Mucosa of rectum (tissue), 2 donors: ENCODE results near the gene TLR9.

Experiments used
- H3K27ac ChIP-seq, 2 donors: one replicate each; pipeline ENCODE4 v1.7.0; 2013; ENCODE audit warnings: inconsistent platforms in 2 of 2, low read depth in 2 of 2, low read length in 2 of 2
- H3K27me3 ChIP-seq, 2 donors: one replicate each; pipeline ENCODE4 v1.7.0; 2013; ENCODE audit warnings: low read length in 2 of 2; ENCODE audit not compliant: control insufficient read depth in 2 of 2, insufficient read depth in 2 of 2
- H3K36me3 ChIP-seq, 2 donors: one replicate each; pipeline ENCODE4 v1.7.0; 2013; ENCODE audit warnings: low read length in 2 of 2; ENCODE audit not compliant: control insufficient read depth in 2 of 2, insufficient read depth in 2 of 2
- H3K4me1 ChIP-seq, 2 donors: one replicate each; pipeline ENCODE4 v1.7.0; 2013; ENCODE audit warnings: low read length in 2 of 2, mild to moderate bottlenecking in 1 of 2; ENCODE audit not compliant: control insufficient read depth in 2 of 2, insufficient read depth in 2 of 2
- H3K4me3 ChIP-seq, 2 donors: one replicate each; pipeline ENCODE4 v1.7.0; 2013; ENCODE audit warnings: low read length in 2 of 2
- H3K9ac ChIP-seq, 2 donors: one replicate each; pipeline ENCODE4 v1.7.0; 2013; ENCODE audit warnings: low read length in 2 of 2, low read depth in 1 of 2, mild to moderate bottlenecking in 1 of 2
- H3K9me3 ChIP-seq, 2 donors: one replicate each; pipeline ENCODE4 v1.7.0; 2013; ENCODE audit warnings: low read length in 2 of 2; ENCODE audit not compliant: control insufficient read depth in 2 of 2
- donor health status: healthy.
- donor health status: Normal muscosa, but diverticular disease.

TLR9 gene

GRCh38 chr3:52233108-52233591 is 7.7 kb upstream of the TLR9 start:
- Histone ChIP-seq H3K27me3 (no peaks in the 10 kb centered on the region), H3K4me3 (no peak overlapping the region), H3K36me3 (peaks cover 28 to 37% of the 10 kb centered on the region in 2 donors), H3K9ac (no peak overlapping the region), H3K4me1 (peaks cover 18 to 25% of the 10 kb centered on the region in 2 donors), H3K9me3 (no peaks in the 10 kb centered on the region), H3K27ac (no peak overlapping the region)

DNA sequence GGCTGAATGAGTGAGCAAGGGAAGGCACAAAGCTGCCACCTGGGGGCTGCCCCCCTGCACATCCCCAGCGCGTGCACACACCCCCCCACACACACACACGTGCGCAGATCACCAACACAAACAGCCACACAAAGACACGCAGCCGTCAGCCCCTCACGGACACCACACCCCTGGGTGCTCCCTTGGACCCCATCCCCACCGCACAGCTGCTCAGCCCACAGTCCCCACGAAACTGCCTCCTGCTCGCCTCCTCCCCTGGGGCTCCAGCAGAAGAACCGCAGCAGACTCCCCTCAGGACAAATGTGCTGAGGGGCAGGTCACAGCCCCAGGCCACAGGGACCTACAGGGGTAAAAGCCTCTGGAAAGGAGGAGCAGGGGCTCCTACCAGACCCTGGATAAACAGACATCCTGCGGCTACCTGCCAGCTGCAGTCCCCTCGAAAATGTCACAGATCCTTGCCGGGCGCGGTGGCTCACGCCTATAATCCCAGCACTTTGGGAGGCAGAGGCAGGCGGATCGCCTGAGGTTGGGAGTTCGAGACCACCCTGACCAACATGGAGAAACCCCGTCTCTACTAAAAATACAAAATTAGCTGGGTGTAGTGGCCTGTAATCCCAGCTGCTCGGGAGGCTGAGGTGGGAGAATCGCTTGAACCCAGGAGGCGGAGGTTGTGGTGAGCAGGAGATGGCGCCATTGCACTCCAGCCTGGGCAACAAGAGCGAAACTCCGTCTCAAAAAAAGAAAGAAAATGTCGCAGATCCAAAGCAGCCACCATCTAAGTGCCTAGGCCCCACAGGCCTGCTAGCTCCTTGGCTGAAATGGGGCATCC is 7.0 kb upstream of the TLR9 start:
- H3K4me1 ChIP-seq = peaks cover 12 to 18% of the 10 kb centered on the region in 2 donors
- no peak overlapping the region for H3K27ac ChIP-seq
- H3K27me3 ChIP-seq = no peaks in the 10 kb centered on the region
- H3K9ac ChIP-seq = no peak overlapping the region
- H3K9me3 ChIP-seq = no peaks in the 10 kb centered on the region
- H3K36me3 ChIP-seq = peaks cover 28 to 40% of the 10 kb centered on the region in 2 donors
- H3K4me3 ChIP-seq = no peak overlapping the region

DNA sequence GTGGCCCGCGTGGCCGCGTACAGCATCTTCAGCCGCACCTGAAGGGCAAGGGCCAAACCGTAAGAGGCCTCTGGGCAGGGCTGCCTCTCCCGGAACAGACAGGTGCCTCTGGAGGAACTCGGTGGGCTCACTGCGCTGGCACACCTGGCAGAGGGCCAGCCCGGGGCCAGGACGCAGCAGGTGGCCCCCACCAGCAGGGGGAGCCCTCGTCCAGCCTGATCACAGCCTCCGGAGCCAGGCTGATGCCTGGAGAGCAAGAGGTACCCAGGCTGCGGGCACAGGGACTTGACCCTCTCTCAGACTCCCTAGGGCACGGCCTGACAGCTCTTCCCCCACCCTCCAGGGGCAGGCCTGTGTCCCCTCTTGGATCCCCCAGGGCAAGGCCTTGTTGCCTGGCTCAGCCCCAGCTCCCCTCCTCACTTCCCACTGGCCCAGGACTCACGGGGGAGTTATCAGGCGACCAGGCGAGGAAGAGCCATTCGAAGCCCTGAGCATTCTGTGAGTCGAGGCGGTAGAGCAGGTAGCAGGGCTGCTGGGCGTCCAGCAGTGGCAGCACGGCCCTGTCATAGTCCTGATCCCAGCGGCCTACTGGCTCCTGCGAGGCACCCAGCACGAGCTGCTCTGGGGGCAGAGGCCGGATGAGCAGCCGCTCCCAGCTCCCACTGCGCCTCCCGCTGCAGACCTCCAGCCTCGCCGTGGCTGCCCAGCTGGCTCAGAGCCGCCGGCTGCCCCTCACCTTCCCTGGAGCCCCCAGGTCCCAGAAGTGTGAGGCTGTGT is 6.2 kb upstream of the TLR9 start:
- Histone ChIP-seq H3K27ac (no peak overlapping the region), H3K36me3 (peaks cover 28 to 41% of the 10 kb centered on the region in 2 donors), H3K9me3 (no peaks in the 10 kb centered on the region), H3K9ac (no peak overlapping the region), H3K4me3 (no peak overlapping the region), H3K27me3 (no peaks in the 10 kb centered on the region), H3K4me1 (peaks cover 5 to 10% of the 10 kb centered on the region in 2 donors)

GRCh38 chr3:52230889-52231499 is 5.5 kb upstream of the TLR9 start:
- Histone ChIP-seq H3K4me1 (peaks cover 0 to 8% of the 10 kb centered on the region in 2 donors), H3K9me3 (no peaks in the 10 kb centered on the region), H3K27me3 (no peaks in the 10 kb centered on the region), H3K27ac (no peak overlapping the region), H3K36me3 (peaks cover 28 to 41% of the 10 kb centered on the region in 2 donors), H3K9ac (no peak overlapping the region), H3K4me3 (no peak overlapping the region)

- no peak overlapping the region for H3K9ac ChIP-seq
- H3K27me3 ChIP-seq = no peaks in the 10 kb centered on the region
- H3K4me3 ChIP-seq = no peak overlapping the region
- peaks cover 28 to 41% of the 10 kb centered on the region in 2 donors for H3K36me3 ChIP-seq
- no peaks in the 10 kb centered on the region for H3K9me3 ChIP-seq
- H3K4me1 ChIP-seq = peaks cover 0 to 5% of the 10 kb centered on the region in 2 donors
- no peak overlapping the region for H3K27ac ChIP-seq
Measured at GRCh38 chr3:52230461-52230860, 5.0 kb upstream of the TLR9 start.

DNA sequence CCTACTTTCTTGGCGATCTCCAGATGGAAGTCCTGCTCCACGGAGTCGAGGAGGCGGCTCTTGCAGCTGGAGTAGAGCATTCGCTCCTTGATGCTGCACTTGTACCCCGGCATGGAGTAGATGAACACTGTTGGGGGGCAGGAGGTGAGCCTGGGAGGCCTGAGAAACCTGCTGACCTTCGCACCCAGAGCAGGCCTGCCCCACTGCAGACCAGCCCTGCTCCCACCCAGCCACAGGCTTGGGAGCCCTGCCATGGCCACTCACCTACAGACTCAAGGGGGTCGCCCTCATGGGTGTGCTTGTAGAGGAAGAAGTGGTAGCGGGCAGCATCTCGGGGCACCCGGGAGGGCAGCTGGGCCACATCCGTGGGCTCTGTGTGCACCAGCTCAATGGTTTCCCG is 4.2 kb upstream of the TLR9 start:
- Histone ChIP-seq H3K27ac (no peak overlapping the region), H3K36me3 (peaks cover 28 to 41% of the 10 kb centered on the region in 2 donors), H3K9me3 (no peaks in the 10 kb centered on the region), H3K4me1 (peaks cover 0 to 3% of the 10 kb centered on the region in 2 donors), H3K27me3 (no peaks in the 10 kb centered on the region), H3K4me3 (no peak overlapping the region), H3K9ac (no peak overlapping the region)

DNA sequence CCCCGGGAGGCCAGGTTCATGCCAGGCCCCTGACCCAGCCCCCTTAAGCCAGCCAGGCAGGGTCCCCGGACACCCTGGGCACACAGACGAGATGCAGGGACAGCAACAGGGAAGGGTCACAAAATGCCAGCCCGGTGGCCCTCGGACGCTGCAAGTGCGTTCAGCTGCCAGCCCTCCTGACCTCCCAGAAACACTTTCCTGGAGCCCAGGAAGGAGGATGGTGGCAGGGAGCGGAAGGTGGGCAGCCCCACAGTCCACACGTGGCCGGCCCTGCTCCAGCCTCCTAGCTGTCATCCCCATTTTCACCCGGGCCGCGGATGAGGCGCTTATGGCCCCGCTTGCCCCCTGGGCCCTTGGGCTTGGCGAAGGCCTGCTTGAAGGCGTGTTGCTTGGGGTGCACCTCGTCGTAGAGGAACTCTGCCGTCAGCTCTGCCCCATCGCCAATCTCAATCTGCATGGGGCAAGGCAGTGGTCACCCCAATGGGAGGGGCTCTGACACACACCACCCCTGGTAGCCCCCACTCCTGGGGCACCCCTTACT is 3.4 kb upstream of the TLR9 start:
- no peak overlapping the region for H3K9ac ChIP-seq
- peaks cover 28 to 37% of the 10 kb centered on the region in 2 donors for H3K36me3 ChIP-seq
- no peaks in the 10 kb centered on the region for H3K9me3 ChIP-seq
- peaks cover 0 to 3% of the 10 kb centered on the region in 2 donors for H3K4me1 ChIP-seq
- no peak overlapping the region for H3K4me3 ChIP-seq
- no peak overlapping the region for H3K27ac ChIP-seq
- H3K27me3 ChIP-seq = no peaks in the 10 kb centered on the region

DNA sequence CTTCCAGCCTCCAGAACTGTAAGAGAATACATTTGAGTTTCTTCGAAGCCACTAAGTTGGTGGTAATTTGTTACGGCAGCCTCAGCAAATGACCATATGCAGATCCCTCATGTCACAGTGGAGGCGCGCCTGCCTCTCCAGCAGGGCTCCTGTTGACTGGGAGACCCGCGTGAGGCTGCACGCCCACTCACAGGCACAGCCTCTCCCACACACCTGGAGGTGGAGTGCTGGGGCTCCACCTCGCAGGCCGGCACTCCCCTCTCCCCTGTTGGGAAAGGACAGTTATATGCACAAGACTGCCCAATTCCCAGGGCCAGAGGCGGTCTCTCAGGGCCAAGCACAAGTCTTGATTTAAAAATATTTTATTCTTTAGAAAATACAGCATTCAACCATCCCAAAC is 2.8 kb upstream of the TLR9 start:
- peaks cover 0 to 3% of the 10 kb centered on the region in 2 donors for H3K4me1 ChIP-seq
- H3K4me3 ChIP-seq = no peak overlapping the region
- no peak overlapping the region for H3K9ac ChIP-seq
- no peak overlapping the region for H3K27ac ChIP-seq
- no peaks in the 10 kb centered on the region for H3K9me3 ChIP-seq
- H3K27me3 ChIP-seq = no peaks in the 10 kb centered on the region
- peaks cover 28 to 37% of the 10 kb centered on the region in 2 donors for H3K36me3 ChIP-seq

GRCh38 chr3:52227766-52228165 is 2.3 kb upstream of the TLR9 start:
- no peaks in the 10 kb centered on the region for H3K9me3 ChIP-seq
- H3K36me3 ChIP-seq = peaks cover 28 to 35% of the 10 kb centered on the region in 2 donors
- no peaks in the 10 kb centered on the region for H3K27me3 ChIP-seq
- H3K4me3 ChIP-seq = no peak overlapping the region
- no peak overlapping the region for H3K27ac ChIP-seq
- H3K9ac ChIP-seq = no peak overlapping the region
- peaks cover 0 to 3% of the 10 kb centered on the region in 2 donors for H3K4me1 ChIP-seq
